Neural progenitor cell (in vitro differentiated cells): ENCODE results near the gene PHF12.

Experiments
- CTCF ChIP-seq: fragments of 200-600 bp; sonication (generic); IDR thresholded peaks from 2 replicates; pipeline ENCODE4 v1.5.1; 2017; ENCODE audit warnings: antibody characterized with exemption, mild to moderate bottlenecking
- EZH2 ChIP-seq: fragments of 200-600 bp; sonication (generic); IDR thresholded peaks from 2 replicates; pipeline ENCODE4 v1.6.1; 2017; ENCODE audit warnings: antibody characterized with exemption, mild to moderate bottlenecking, moderate library complexity

- TF ChIP-seq EZH2 = no peak
- TF ChIP-seq CTCF = no peak
These were observed 3.6 kb upstream of the PHF12 start for GRCh38 chr17:28954886-28955285.
